Activated CD4-positive, alpha-beta T cell treated with anti-CD3 and anti-CD28 coated beads, Interleukin-2, amount 50 U/mL, for 4 hours (primary cell): ENCODE data around the gene H1-8.
"Not testable (repeated sequence)": the region's sequence is repeated elsewhere in the genome, so short reads cannot be mapped to it uniquely, and the experiment has no call there.

Source experiments
- DNase-seq, 2 experiments: peaks; one replicate each; pipeline ENCODE4 v3.0.0-alpha.2; 2020

H1-8 gene

DNA sequence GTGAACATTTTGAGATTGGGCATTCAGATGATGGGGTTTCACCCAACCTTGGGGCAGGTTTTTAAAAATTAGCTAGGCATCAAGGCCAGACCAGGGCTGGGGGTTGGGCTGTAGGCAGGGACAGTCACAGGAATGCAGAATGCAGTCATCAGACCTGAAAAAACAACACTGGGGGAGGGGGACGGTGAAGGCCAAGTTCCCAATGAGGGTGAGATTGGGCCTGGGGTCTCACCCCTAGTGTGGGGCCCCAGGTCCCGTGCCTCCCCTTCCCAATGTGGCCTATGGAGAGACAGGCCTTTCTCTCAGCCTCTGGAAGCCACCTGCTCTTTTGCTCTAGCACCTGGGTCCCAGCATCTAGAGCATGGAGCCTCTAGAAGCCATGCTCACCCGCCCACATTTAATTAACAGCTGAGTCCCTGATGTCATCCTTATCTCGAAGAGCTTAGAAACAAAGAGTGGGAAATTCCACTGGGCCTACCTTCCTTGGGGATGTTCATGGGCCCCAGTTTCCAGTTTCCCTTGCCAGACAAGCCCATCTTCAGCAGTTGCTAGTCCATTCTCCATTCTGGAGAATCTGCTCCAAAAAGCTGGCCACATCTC is 8.4 kb upstream of the H1-8 start:
- no peak for DNase-seq

DNA sequence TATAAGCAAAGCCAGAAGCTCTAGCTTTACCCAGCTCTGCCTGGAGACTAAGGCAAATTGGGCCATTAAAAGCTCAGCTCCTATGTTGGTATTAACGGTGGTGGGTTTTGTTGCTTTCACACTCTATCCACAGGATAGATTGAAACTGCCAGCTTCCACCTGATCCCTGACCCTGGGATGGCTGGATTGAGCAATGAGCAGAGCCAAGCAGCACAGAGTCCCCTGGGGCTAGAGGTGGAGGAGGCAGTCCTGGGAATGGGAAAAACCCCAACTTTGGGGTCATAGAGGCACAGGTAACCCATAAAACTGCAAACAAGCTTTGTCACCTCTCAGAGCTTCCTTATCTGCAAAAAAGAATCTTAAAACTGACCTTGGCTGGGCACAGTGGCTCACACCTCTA is 7.9 kb upstream of the H1-8 start:
- no peak for DNase-seq

DNA sequence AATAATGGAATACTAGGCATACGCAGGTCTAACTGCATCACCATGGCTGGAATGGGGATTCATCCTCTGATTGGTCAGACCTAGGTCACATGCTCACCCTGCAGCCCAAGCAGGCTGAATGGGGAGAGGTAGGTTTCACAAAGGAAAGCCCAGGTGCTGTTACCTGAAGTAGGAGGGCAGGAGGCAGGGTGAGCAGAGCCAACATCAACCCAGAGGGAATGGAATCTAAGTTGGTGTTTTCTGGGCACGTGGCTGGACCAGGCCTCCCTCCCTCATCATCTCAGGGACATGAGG is 6.7 kb upstream of the H1-8 start:
- DNase-seq, result no peak

DNA sequence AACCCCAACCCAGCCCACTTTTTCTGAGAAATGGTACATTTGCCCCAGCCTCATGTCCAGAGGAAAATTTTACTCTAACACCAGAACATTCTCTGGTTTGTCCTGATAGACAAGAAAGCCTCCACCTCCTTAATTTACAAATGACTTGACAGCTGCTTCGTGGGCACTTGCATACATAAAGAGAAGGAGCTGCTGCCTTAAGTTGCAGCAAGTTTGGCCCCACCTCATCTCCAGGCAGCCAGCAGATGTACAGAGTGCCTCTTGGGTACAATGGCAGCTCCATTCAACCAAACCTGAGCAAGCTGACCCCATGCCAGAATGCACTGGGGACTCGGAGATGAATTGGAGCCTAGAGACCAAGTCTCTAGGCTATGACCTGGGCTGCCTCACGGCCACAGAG is 6.2 kb upstream of the H1-8 start:
- DNase-seq, result no peak

DNA sequence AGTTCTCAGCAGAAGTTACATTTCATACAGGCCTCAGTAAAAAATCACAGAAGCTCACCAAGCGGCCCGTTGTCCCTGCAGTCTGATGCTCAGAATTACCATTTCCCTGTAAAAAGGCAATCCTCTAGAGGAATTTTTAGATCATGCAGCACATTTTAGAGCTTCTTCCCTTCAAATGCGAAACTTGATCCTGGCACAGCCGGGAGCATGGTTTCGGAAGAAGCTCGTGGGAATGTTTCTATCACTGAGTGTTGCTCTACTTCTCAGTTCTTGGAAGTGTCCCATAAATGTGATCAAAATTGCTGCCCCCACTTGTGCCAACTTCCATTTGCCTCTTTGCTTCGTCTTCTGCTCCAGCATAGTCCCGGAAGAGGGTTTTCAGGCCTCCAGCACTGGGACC is 3.8 kb upstream of the H1-8 start:
- no peak for DNase-seq

DNA sequence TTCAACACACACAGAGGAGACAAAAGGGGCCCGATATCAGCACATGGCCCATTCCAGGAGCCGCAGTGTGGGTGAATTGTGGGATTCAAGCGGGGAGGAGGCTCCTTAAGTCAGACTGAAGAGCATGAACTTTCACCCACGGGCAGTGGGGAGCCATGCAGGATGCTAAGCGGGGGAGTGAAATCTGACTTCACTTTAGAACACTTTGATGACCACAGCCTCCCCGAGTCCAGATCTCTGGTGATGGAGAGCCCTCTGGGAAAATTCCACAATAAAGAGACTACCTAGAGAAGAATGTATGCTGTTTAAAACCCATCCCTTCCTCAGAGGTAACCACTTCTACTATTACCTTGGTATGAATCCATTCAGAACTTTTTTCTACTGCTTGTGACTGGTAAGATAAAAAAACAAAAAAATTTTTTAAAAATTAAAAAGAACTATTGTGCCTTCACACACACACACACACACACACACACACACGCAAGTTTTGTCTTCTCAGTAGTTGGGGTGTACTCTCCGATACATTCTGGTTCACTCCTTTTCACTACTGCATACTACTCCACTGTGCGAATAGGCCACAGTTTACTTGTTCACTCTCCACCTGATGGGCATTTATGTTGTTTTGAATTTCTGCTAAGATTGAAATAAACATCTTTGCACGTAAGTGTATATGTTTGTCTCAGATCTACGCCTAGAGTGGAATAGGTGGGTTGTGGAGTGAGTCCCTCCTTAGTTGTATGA is 2.0 kb upstream of the H1-8 start:
- no peak for DNase-seq

DNA sequence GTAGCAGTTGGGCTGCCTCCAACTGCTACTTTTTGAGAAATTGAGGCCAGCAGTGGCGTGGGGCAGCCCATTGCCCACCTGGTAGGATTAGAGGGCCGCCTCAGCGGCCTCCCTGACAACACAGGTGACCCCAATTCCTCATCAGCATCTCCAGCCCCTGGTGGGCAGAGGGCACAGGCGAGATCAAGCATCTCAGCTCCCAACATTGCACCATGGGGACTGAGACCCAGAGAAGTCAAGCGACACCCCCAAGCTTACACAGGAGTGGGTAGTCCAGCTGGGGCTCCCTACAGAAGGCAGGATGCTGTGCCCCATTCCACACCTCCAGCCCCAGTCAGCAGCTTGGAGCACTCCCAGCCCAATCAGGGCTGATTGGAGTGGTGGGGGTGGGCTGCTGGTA is 228 bp upstream of the H1-8 start:
- no peak for DNase-seq

DNA sequence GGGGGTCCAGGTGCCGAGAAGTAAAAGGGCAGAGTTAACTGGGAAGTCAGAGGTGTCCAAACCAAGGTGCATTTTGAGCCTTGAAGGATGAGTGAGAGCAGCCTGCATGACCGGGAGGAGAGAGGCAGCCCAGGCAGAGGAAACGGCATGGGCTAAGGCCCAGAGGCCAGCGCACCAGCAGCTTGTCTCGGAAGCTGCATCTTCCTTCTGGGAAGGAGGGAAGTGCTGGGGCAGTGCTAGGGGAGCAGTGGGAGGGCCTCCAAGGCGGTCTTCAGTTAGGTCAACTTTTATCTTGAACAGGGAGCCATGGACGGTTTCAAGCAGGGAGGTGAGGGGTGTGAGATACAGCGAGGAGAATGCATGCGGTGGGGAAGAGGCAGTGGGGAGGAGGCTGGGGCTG is 1.0 kb downstream of the H1-8 start:
- no peak for DNase-seq

DNA sequence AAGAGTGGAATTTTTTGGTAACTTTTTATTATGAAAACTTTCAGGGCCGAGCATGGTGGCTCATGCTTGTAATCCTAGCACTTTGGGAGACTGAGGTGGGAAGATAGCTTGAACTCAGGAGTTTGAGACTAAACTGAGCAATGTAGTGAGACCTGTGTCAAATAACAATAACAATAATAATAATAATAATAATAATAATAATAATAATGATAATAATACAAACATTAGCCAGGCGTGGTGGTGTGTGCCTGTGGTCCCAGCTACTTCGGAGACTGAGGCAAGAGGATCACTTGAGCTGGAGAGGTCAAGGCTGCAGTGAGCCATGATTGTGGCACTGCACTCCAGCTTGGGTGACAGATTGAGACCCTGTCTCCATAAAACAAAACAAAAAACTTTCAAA is 3.0 kb downstream of the H1-8 start:
- DNase-seq, result not testable (repeated sequence)

DNA sequence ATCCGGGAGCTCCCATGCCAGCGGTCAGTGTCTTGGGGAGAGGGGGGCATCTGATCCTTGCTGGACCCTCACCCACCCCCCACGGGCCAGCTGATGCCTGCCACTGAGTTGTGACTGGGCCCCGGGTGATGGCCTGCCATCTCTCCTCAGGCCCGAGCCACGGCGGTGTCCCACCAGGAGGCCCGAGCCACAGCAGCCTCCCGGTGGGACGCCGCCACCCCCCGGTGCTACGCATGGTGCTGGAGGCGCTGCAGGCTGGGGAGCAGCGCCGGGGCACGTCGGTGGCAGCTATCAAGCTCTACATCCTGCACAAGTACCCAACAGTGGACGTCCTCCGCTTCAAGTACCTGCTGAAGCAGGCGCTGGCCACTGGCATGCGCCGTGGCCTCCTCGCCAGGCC is 4.3 kb downstream of the H1-8 start:
- DNase-seq, result no peak

DNA sequence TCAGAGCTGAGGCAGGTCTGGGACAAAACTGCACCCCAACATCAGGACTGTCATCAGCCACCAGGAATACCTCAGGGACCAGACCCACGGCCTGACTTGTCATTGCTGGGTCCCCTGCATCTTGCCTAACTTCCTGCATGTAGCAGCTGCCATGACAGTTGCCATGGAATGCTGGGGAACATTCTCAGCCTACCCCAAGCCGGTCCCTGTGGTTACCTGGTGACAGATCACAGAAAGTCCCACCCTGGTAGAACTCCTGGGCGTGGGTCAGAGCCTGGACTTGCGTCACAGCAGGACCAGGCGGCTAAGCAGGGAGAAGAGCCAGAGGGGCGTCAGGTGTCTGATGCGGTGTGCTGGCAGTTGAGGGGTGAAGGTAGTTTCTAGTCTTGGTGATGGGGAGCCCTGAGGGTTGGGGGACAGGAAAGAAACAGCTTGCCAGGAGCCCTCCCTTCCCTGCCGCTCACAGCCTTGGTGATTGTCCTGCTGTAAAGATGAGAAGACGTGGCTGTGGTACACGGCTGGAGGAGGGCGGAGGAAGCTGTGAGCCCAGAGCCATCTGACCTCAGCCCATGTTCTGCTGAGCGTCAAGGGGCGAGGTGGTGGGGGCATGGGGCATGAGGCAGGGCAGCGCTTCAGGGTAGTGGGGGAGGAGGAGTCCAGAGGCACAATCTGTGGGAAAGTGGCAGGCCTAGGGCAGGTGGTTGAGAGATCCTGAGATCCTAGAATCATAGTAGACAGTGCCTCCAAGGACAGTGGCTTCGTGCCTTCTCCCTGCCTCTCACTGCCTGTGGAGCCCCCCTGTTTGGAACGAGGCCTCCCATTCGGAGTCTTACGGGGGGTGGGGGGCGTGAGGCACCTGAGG is 5.4 kb downstream of the H1-8 start:
- DNase-seq, result no peak

DNA sequence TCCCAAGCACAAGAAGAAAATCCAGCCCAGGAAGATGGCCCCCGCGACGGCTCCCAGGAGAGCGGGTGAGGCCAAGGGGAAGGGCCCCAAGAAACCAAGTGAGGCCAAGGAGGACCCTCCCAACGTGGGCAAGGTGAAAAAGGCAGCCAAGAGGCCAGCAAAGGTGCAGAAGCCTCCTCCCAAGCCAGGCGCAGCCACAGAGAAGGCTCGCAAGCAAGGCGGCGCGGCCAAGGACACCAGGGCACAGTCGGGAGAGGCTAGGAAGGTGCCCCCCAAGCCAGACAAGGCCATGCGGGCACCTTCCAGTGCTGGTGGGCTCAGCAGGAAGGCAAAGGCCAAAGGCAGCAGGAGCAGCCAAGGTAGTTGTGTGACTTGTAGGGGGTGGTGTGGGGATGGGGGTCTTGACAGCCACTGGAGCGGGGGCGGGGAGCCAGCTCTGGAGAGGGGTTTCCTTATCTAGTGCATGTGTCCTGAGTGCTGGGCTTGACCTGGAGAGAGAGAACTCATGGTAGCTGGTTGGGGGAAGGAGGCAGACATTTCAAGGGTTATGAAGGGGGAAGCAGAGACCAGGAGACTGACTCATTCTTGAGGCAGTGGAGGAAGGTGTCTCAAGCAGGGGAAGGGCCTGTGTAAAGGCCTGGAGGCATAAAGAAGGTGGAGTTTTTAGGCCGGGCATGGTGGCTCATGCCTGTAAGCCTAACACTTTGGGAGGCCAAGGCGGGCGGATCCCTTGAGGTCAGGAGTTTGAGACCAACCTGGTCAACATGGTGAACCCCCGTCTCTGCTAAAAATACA is 6.2 kb downstream of the H1-8 start:
- no peak for DNase-seq

DNA sequence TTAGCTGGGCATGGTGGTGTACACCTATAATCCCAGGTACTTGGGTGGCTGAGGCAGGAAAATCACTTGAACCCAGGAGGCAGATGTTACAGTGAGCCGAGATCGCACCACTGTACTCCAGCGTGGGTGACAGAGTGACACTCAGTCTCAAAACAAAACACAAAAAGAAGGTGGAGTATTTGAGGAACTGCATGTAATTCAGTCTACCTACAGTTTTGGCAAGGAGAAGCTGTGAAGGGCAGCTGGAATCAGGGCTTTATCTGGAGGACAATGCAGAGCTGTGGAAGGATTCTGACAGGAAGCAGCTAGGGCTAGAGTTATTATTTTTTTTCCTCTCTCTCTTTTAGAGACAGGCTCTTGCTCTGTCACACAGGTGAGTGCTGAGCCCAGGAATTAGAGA is 6.8 kb downstream of the H1-8 start:
- DNase-seq, result no peak

DNA sequence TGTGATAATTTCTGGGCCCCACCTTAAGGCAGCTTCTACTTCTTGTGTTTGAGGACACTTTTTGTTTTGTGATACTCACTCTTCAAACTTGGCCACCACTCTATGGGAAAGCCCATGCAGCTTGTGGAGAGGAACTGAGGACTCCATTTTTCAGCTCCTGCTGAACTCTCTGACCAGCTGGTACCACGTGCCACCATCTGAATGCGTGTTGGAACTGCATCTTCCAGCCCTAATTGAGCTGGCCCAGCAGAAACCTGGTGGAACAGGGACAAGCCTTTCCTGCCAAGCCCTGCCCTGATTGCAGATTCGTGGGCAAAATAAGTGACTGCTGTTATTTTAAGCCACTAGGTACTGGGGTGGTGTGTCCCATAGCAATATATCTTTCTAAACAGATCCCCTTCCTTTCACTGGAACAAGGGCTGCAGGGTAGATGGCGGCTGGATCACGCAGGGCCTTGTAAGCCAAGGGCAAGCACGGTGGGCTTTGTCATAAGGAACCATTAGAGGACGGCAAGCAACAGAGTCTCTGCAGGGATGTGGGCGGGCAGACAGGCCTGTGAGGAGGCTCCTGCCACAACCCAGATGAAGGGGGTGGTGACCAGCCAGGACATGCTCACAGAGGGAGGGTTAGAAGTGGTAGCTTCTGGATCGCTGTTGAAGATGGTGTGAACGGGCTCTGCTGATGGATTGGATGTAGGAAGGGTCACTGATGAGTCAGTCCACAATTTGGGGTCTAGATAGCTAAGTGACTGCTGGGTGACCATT is 9.5 kb downstream of the H1-8 start:
- no peak for DNase-seq

DNA sequence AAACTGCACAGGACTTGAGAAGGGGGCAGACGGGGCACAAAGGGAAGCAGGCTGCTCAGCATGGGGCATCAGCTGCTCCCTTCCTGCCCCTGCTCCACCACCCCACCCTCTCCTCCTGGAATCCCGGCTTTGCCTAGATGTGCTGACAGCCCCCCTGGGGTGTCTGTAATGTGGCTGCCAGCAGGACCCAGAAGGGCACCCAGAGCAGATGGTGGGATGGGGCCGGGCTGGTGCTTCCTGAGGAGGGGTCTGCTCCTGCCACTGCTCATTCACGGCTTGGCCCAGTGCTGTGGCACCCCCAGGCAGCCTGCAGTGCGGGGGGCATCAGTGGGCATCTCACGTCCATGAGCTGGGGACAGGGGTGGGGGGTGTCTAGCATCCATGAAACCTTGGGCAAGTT is 10.2 kb downstream of the H1-8 start:
- no peak for DNase-seq

DNA sequence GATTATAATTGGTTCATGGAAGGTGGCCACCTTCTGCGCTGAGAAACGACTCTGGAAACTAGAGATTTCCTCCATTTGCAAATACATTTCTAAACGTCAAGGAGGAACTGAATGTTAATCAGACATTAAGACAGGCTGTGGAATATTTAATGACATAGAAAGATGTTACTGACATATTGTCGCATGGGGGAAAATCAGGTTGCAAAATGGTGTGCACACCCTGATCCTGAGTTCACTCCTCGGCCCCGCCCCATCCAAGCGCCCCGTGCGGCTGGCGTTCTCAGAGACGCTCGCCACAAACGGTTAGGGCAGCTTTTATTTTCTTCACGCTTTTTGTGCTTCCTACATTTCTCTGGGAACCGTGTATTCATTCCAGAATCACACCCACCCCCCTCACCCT is 10.7 kb downstream of the H1-8 start:
- DNase-seq, result no peak

DNA sequence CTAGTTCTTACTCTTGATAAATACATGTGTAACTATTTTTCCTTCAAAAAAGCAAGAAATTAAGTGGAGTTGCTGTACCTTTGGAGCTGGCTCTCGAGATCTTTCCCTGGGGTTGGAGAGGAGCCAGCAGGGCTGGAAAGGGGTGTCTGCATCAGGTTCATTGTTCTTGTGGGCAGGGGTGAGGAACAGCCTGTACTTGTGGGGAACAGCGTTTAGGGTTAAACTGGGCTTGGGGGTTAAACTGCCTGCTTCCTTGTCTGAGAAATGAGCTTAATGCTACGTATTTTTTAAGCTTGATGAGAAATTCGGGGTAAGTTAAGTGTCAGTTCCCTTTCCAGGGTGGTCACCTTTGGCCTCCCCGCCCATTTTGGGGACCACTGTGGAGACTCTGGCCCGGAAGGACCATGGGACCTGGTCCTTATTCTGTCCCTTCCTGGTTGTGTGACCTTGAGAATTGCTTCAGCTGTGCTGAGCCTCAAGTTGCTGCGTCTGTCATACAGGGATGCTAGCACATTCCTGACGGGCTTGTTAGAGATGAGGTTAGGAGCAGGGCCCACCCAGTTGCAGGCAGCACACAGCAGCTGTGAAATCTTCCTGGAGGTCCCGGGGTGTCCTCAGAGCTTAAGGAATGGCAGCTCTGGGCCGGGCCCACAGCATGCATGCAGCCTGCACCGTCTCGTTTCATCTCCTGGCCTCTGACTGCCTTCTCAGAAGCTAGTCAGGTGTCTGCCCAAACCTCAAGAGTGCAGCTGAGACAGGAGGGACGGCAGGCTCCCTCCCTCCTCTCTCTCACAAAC is 11.6 kb downstream of the H1-8 start:
- DNase-seq, result no peak

DNA sequence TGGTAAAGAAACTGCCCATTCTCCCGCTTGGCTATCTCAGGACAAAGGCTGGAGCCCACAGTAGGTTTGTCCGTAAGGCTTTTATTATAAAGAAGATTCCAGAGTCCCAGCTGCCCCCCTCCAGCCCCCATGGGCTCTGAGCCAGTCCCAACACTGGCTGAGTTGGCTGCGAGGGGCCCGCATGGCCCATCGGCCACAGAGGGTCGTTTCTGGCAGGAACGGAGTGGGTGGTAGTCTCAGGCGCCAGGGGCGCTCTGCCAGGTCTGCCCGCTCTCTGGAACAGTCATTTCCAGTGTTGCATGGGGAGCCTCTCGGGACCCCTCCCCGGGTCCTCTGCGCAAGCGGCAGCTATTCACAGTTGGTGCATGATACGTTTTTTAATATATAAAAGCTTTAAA is 12.2 kb downstream of the H1-8 start:
- DNase-seq, result no peak

DNA sequence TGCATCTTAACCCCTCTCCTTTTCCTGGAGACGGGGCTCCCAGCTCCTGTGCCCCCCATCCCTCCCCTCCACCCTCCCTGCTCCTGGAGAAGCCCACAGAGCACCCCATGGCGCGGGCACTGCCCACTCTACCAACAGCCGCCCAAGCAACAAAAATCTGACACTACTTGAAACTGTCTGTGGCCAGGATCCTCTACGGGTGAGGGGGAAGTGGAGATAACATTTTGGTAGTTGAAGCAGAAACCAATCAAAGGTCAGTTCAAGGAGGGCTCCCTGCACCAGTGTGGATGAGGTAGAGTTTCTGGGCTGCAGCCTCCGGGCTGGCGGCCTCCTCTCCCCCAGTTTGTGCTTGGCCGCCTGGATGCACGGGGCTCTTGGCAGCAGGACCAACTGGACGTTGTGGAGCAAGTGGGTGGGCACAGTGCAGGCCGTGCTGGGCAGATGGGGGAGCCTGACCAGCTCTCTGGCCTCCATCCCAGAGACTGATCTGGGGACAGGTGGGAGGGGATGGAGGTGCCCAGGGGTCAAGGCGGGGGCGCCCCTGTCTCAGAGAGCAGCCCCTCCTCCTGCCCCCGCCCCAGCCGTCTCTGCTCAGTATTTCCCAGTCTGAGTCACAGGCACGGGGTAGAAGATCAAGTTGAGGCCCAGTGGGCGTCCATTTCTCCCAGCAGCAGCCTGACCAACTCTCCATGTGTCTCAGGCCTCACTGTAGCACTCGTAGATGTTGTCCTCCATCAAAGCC is 12.8 kb downstream of the H1-8 start:
- DNase-seq, result no peak

DNA sequence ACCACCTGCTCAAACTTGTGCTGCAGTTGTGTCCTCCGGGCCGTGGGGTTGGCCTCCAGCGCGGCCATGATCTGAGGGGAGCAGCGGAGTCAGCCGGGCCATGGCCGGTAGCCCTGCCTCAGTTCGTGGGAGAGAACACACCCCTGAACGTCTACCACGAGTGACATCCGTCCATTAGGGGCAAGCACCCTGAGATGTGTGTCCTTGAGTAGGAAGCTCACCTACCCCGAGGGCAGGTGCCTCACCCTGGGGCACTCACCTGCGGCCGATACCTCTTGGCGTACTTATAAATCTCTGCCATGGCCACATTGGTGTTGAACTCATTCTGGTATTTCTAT is 13.4 kb downstream of the H1-8 start:
- DNase-seq, result no peak

DNA sequence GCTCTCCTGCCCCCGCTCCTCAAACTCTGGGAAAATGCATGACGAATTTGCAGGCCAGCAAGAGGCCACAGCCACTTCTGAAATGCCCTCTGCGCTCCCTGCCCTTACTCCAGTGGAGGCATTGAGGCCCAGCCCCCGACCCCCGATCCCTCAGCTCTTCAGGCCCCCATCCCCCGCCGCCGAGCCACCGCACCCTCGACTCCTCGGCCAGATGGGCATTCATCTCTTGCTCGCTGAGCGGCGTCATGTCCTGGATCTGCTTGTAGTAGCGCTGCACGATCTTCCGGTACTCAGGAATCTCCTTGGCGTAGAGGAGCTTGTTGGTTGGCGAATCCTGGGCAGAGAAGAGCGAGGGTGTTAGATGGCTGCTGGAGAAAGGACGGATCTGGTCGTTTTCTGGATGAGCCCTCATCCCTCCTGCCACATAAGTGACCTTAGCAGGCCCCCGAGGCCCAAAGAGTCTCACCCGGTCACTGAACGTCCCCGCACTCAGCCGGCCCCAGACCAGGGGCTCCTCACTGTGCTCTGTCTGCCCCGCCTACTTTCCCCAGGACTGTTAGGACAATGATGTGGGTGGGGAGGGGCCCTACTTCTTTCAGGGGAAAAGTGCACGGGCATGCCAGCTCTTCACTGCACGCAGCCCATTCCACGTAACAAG is 14.0 kb downstream of the H1-8 start:
- DNase-seq, result no peak
